Mammary epithelial cell (primary cell): ENCODE measurements around the gene ANKDD1A.

ENCODE experiments used
- EZH2 ChIP-seq: IDR thresholded peaks from 2 replicates; pipeline ENCODE4 v1.6.1; 2012; ENCODE audit warnings: low read length, inconsistent platforms, borderline replicate concordance
- TF ChIP-seq, protein P1 (sequence below), 2 donors: IDR thresholded peaks in 1 of 2; conservative IDR thresholded peaks in 1 of 2; 2 replicates each; pipeline ENCODE4 v1.5.1; 2011 to 2012; ENCODE audit warnings: inconsistent platforms in 2 of 2, low read length in 2 of 2, mild to moderate bottlenecking in 2 of 2, control low read depth in 1 of 2, low read depth in 1 of 2; ENCODE audit not compliant: insufficient read depth in 1 of 2; ENCODE audit errors: extremely low read depth in 1 of 2

GRCh38 chr15:64948916-64949315, 37.2 kb downstream of the ANKDD1A start:
- no peak for TF ChIP-seq EZH2
- TF ChIP-seq, protein P1, sequence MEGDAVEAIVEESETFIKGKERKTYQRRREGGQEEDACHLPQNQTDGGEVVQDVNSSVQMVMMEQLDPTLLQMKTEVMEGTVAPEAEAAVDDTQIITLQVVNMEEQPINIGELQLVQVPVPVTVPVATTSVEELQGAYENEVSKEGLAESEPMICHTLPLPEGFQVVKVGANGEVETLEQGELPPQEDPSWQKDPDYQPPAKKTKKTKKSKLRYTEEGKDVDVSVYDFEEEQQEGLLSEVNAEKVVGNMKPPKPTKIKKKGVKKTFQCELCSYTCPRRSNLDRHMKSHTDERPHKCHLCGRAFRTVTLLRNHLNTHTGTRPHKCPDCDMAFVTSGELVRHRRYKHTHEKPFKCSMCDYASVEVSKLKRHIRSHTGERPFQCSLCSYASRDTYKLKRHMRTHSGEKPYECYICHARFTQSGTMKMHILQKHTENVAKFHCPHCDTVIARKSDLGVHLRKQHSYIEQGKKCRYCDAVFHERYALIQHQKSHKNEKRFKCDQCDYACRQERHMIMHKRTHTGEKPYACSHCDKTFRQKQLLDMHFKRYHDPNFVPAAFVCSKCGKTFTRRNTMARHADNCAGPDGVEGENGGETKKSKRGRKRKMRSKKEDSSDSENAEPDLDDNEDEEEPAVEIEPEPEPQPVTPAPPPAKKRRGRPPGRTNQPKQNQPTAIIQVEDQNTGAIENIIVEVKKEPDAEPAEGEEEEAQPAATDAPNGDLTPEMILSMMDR (conservative IDR thresholded peaks at IDR 0.05 in 1 of 2, IDR thresholded peaks at IDR 0.05 in 1 of 2; ENCODE audit: extremely low read depth in 1 of 2, insufficient read depth in 1 of 2, low read depth in 1 of 2, low read length in 2 of 2) = no peak
